ENCODE data around the gene TCEAL9. TPM values are rescaled to one million over a fixed set of nuclear protein-coding genes. Genes with fewer than 3 reads are reported as not detected.

The TCEAL9 gene
- total RNA-seq: 100 to 1,000 TPM in 1 of 5 donors, 10 to 100 TPM in 4; 16.1 to 128 (median 46.1) TPM
- polyA plus RNA-seq: 100 to 1,000 TPM in 2 of 3 donors, 10 to 100 TPM in 1; 54.7 to 185 (median 128) TPM
- long read RNA-seq, donor 1, transcript TCEAL9-202 (3 exons, 1,033 nt): major isoform, 23 of 36 reads
- long read RNA-seq, donor 1, transcript TCEAL9-203 (1 exons, 1,938 nt): minor isoform, 10 of 36 reads
- long read RNA-seq, donor 1, partial matches to known transcripts: 0 of 36 reads
- long read RNA-seq, donor 1, other reads (novel, unspliced or antisense): 0 of 36 reads
- long read RNA-seq, donor 2, transcript TCEAL9-202 (3 exons, 1,033 nt): major isoform, 25 of 37 reads
- long read RNA-seq, donor 2, transcript TCEAL9-203 (1 exons, 1,938 nt): minor isoform, 8 of 37 reads
- long read RNA-seq, donor 2, partial matches to known transcripts: 0 of 37 reads
- long read RNA-seq, donor 2, other reads (novel, unspliced or antisense): 0 of 37 reads
- long read RNA-seq, donor 3, transcript TCEAL9-202 (3 exons, 1,033 nt): major isoform, 22 of 43 reads
- long read RNA-seq, donor 3, transcript TCEAL9-201 (2 exons, 699 nt): minor isoform, 5 of 43 reads
- long read RNA-seq, donor 3, transcript TCEAL9-203 (1 exons, 1,938 nt): minor isoform, 16 of 43 reads
- long read RNA-seq, donor 3, partial matches to known transcripts: 0 of 43 reads
- long read RNA-seq, donor 3, other reads (novel, unspliced or antisense): 0 of 43 reads
- long read RNA-seq, donor 4, transcript TCEAL9-202 (3 exons, 1,033 nt): major isoform, 7 of 8 reads
- long read RNA-seq, donor 4, partial matches to known transcripts: 0 of 8 reads
- long read RNA-seq, donor 4, other reads (novel, unspliced or antisense): 0 of 8 reads
- long read RNA-seq, donor 5, transcript TCEAL9-202 (3 exons, 1,033 nt): major isoform, 42 of 92 reads
- long read RNA-seq, donor 5, transcript TCEAL9-203 (1 exons, 1,938 nt): minor isoform, 18 of 92 reads
- long read RNA-seq, donor 5, transcript TCEAL9-201 (2 exons, 699 nt): minor isoform, 17 of 92 reads
- long read RNA-seq, donor 5, partial matches to known transcripts: 15 of 92 reads
- long read RNA-seq, donor 5, other reads (novel, unspliced or antisense): 0 of 92 reads
- long read RNA-seq, donor 6, transcript TCEAL9-201 (2 exons, 699 nt): minor isoform, 7 of 112 reads
- long read RNA-seq, donor 6, transcript TCEAL9-202 (3 exons, 1,033 nt): major isoform, 68 of 112 reads
- long read RNA-seq, donor 6, transcript TCEAL9-203 (1 exons, 1,938 nt): minor isoform, 37 of 112 reads
- long read RNA-seq, donor 6, partial matches to known transcripts: 0 of 112 reads
- long read RNA-seq, donor 6, other reads (novel, unspliced or antisense): 0 of 112 reads
- long read RNA-seq, donor 7, transcript TCEAL9-203 (1 exons, 1,938 nt): minor isoform, 24 of 78 reads
- long read RNA-seq, donor 7, transcript TCEAL9-202 (3 exons, 1,033 nt): major isoform, 27 of 78 reads
- long read RNA-seq, donor 7, transcript TCEAL9-201 (2 exons, 699 nt): minor isoform, 14 of 78 reads
- long read RNA-seq, donor 7, partial matches to known transcripts: 13 of 78 reads
- long read RNA-seq, donor 7, other reads (novel, unspliced or antisense): 0 of 78 reads
- long read RNA-seq, donor 8, transcript TCEAL9-202 (3 exons, 1,033 nt): major isoform, 47 of 83 reads
- long read RNA-seq, donor 8, transcript TCEAL9-203 (1 exons, 1,938 nt): minor isoform, 18 of 83 reads
- long read RNA-seq, donor 8, transcript TCEAL9-201 (2 exons, 699 nt): minor isoform, 12 of 83 reads
- long read RNA-seq, donor 8, partial matches to known transcripts: 0 of 83 reads
- long read RNA-seq, donor 8, other reads (novel, unspliced or antisense): 6 of 83 reads
- long read RNA-seq, donor 9, transcript TCEAL9-203 (1 exons, 1,938 nt): minor isoform, 50 of 131 reads
- long read RNA-seq, donor 9, transcript TCEAL9-202 (3 exons, 1,033 nt): major isoform, 52 of 131 reads
- long read RNA-seq, donor 9, transcript TCEAL9-201 (2 exons, 699 nt): minor isoform, 18 of 131 reads
- long read RNA-seq, donor 9, partial matches to known transcripts: 11 of 131 reads
- long read RNA-seq, donor 9, other reads (novel, unspliced or antisense): 0 of 131 reads
- long read RNA-seq, donor 10, transcript TCEAL9-202 (3 exons, 1,033 nt): major isoform, 10 of 22 reads
- long read RNA-seq, donor 10, transcript TCEAL9-201 (2 exons, 699 nt): minor isoform, 6 of 22 reads
- long read RNA-seq, donor 10, transcript TCEAL9-203 (1 exons, 1,938 nt): minor isoform, 6 of 22 reads
- long read RNA-seq, donor 10, partial matches to known transcripts: 0 of 22 reads
- long read RNA-seq, donor 10, other reads (novel, unspliced or antisense): 0 of 22 reads

- intact Hi-C loops (cut with DNase I; ENCODE audit: low total_unique reads): no loop called here
- H3K27me3 ChIP-seq: peaks cover 0 to 13% (median 0%) of the 10 kb centered on the region in 3 donors
- H3K9me3 ChIP-seq: no peaks in the 10 kb centered on the region
- TF ChIP-seq EP300 (IDR thresholded peaks at IDR 0.05) (no peak), POLR2A (IDR thresholded peaks at IDR 0.05) (peak in 2 of 4 donors; percentile 28 to 49), POLR2AphosphoS5 (IDR thresholded peaks at IDR 0.05) (peak; percentile 79 to 93 (median 88)), CTCF (IDR thresholded peaks at IDR 0.05) (no peak)
- no peaks in the 10 kb centered on the region for H3K36me3 ChIP-seq
- peak; percentile 50 to 94 for DNase-seq
- WGBS, 5 donors: 0 to 36% (median 2%) methylated on average over 17 to 18 of the region's 18 CpGs
- peak within 1 kb of the TSS; percentile 84 to 90 (median 89) for H3K27ac ChIP-seq
- H3K4me3 ChIP-seq: peak within 1 kb of the TSS; percentile 50 to 64 (median 56)
- peaks cover 0 to 5% (median 0%) of the 10 kb centered on the region in 4 donors for H3K4me1 ChIP-seq
These were observed at the start of gene TCEAL9 for GRCh38 chrX:103356130-103356798. TCEAL9 (plus strand) TSS chrX:103356506; CDS start chrX:103357685, 1,179 bp downstream.

DNA sequence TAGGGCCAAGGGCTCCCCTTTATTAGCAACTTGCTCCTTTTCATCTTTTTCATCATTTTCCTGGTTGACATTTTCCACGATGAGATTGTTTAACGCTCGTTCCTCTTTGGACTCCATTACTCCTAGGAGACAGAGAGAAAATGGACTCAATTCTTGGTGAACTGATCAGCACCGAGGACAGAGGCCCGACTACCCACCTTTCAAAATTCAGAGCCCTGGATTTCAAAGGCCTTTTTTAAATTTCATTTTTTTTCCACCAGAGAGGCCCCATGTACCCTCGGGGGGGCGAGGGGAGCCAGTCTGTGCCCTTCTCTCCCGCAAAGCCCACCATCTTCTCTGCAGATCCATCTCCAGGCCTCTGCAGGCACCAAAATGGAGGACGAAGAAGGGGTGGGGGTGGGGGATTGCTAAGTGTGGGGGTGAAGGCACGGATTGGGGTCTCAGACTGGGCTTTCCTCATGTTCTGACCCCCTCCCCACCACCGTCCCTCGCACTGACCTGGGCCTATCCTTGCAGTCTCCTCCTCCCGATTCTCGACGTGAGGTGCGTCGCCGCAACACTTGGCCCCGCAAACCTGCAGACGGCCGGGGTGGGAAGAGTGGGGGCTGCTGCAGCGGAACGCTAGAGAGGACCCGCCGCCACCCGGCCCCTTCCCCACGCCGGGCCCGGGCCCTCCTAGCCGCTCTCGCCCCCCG lies 46.3 kb upstream of the TCEAL9 start:
- WGBS, 5 donors: 21 to 60% (median 37%) methylated on average over 17 to 32 of the region's 32 CpGs
- TF ChIP-seq POLR2A (IDR thresholded peaks at IDR 0.05) (no peak), EP300 (IDR thresholded peaks at IDR 0.05) (no peak), CTCF (IDR thresholded peaks at IDR 0.05) (no peak), POLR2AphosphoS5 (IDR thresholded peaks at IDR 0.05) (no peak)
- H3K27me3 ChIP-seq: peaks cover 0 to 12% (median 0%) of the 10 kb centered on the region in 3 donors
- intact Hi-C loops (cut with DNase I; ENCODE audit: low total_unique reads): no loop called here
- peak in 1 of 2 donors; percentile 42 for DNase-seq
- H3K27ac ChIP-seq: peak overlapping the region in 4 of 5 donors; percentile 25 to 71 (median 50)
- H3K4me1 ChIP-seq: peaks cover 0 to 5% (median 0%) of the 10 kb centered on the region in 4 donors
- H3K4me3 ChIP-seq: peak overlapping the region; percentile 50 to 64 (median 58)
- H3K9me3 ChIP-seq: no peaks in the 10 kb centered on the region
- no peaks in the 10 kb centered on the region for H3K36me3 ChIP-seq

Measured in stomach (tissue), 19 donors.